HFFc6 (cell line): Measurements from ENCODE around the gene CDC42SE1. TPM values are rescaled to one million over a fixed set of nuclear protein-coding genes. Genes with fewer than 3 reads are reported as not detected.

ENCODE experiments used
- DNase-seq: peaks from one replicate; pipeline ENCODE4 v3.0.0-alpha.2; 2018
- H3K27ac Mint-ChIP-seq: 2 replicates; pipeline ENCODE4 v1.8.0; 2020; ENCODE audit warnings: mild to moderate bottlenecking, mixed read lengths
- H3K27me3 Mint-ChIP-seq: 2 replicates; pipeline ENCODE4 v1.8.0; 2021; ENCODE audit warnings: mild to moderate bottlenecking, moderate library complexity, mixed read lengths; ENCODE audit not compliant: insufficient read depth
- H3K36me3 Mint-ChIP-seq: 2 replicates; pipeline ENCODE4 v1.8.0; 2021; ENCODE audit warnings: low read depth, mixed read lengths
- H3K4me1 Mint-ChIP-seq: 2 replicates; pipeline ENCODE4 v1.8.0; 2020; ENCODE audit warnings: low read depth, mixed read lengths
- H3K4me3 Mint-ChIP-seq: 2 replicates; pipeline ENCODE4 v1.8.0; 2020; ENCODE audit warnings: mild to moderate bottlenecking, moderate library complexity, mixed read lengths
- H3K9me3 Mint-ChIP-seq: 2 replicates; pipeline ENCODE4 v1.8.0; 2020; ENCODE audit warnings: mild to moderate bottlenecking, mixed read lengths
- total RNA-seq, 6 experiments: library from RNA; stranded (reverse); fragmentation: NEBNext Ultra II Directional; extraction: Animal tissue kit (Norgen Biotek cat#: 25700); gene quantifications; 2 replicates in 1 of 6; 3 replicates in 5 of 6; pipeline ENCODE4 v1.2.3, GENCODE V29; 2021
- TF ChIP-seq, protein P1 (sequence below): fragments of 200-600 bp; sonication (generic); IDR thresholded peaks from 2 replicates; pipeline ENCODE4 v1.5.0; 2021; ENCODE audit warnings: antibody characterized with exemption, mild to moderate bottlenecking

Gene CDC42SE1
- total RNA-seq, 6 experiments from 2014 or later = 63.2 to 75.1 (median 68.3) TPM

DNA sequence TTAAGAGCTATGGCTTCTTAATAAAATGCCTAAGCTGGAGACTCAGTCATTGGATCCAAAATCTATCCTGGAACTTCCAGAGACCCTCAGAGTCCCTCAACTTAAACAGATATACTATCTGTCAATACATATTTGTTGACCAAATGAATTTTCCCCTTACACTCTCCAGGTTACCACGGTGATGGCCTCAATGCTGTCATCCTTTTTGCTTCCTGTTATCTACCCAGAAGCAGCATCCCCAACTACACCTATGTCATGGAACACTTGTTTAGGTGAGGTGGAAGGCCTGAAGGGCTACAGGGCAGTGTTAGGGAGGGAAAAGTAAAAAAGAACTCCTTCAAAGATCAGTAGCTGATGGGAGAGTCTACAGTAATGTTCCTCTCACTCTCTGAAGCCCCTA, 16.3 kb downstream of the CDC42SE1 start:
- Mint-ChIP-seq H3K9me3 (no peaks in the 10 kb centered on the region), H3K36me3 (no peaks in the 10 kb centered on the region), H3K4me3 (no peak overlapping the region), H3K27me3 (no peaks in the 10 kb centered on the region; the same call in 1 of the 2 replicates), H3K27ac (no peak overlapping the region), H3K4me1 (peaks cover 15% of the 10 kb centered on the region)
- DNase-seq = no peak
- TF ChIP-seq, protein P1, sequence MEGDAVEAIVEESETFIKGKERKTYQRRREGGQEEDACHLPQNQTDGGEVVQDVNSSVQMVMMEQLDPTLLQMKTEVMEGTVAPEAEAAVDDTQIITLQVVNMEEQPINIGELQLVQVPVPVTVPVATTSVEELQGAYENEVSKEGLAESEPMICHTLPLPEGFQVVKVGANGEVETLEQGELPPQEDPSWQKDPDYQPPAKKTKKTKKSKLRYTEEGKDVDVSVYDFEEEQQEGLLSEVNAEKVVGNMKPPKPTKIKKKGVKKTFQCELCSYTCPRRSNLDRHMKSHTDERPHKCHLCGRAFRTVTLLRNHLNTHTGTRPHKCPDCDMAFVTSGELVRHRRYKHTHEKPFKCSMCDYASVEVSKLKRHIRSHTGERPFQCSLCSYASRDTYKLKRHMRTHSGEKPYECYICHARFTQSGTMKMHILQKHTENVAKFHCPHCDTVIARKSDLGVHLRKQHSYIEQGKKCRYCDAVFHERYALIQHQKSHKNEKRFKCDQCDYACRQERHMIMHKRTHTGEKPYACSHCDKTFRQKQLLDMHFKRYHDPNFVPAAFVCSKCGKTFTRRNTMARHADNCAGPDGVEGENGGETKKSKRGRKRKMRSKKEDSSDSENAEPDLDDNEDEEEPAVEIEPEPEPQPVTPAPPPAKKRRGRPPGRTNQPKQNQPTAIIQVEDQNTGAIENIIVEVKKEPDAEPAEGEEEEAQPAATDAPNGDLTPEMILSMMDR = no peak

DNA sequence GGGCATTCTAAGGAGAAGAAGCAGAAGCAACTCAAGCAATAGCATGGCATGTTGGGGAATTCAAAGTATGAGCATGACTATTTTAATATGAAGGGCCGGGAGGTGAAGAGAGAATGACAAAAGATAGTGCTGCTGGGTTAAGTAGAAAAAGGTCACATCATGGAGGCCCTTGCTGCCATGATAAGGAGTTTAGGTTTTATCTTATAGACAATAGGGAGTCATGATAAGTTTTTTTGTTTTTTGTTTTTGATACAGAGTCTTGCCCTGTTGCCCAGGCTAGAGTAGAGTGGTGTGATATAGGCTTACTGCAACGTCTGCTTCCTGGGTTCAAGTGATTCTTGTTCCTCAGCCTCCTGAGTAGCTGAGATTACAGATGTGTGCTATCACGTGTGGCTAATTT, 19.9 kb downstream of the CDC42SE1 start:
- Mint-ChIP-seq H3K27me3 (peaks cover 3% of the 10 kb centered on the region), H3K9me3 (no peaks in the 10 kb centered on the region), H3K36me3 (peaks cover 6% of the 10 kb centered on the region), H3K4me1 (peaks cover under 1% of the 10 kb centered on the region; the same call in 1 of the 2 replicates), H3K4me3 (no peak overlapping the region), H3K27ac (no peak overlapping the region)
- DNase-seq = no peak
- TF ChIP-seq, protein P1 = no peak

DNA sequence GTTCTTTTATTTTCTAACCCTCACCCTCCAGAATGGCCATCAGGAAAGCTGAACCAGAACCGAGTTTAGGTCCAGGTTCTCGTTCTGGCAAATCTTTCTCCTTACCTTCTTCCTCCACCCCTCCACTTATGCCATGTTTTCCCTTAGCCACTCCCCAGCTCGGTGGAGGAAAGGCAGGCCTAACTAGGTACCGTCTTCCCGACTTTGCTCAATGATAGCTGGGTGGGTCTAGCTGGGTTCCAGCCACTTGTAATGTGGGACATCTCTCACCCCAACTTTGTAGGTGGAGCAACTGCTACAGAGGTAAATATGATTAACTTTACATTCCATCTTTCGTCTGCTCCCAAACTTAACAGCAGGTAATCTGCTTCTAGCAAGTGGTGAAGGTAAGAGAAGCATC, 22.4 kb downstream of the CDC42SE1 start:
- Mint-ChIP-seq H3K36me3 (peaks cover 13% of the 10 kb centered on the region), H3K27ac (no peak overlapping the region), H3K9me3 (no peaks in the 10 kb centered on the region)

DNA sequence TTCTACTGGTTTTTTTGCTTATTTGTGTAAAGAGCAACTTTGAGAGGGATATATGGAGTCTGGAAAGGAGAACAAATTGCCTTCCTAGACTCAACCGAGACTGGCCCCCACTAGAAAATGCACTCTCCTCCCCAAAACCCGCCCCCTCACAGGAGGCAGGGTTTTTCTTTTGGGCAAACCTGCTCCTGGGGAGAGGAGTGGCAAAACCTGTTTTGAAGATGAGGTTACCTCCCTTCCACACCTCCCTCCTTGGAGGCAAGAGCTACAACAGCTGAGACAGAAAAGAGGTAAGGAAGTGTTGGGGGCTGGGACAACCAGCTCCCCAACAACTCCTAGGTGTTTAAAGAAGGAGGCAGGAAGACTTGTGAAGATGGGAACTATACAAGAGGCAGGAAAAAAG, 23.1 kb downstream of the CDC42SE1 start, which contains the start of gene BNIPL:
TSS of gene BNIPL (plus strand) at position 231 of the 400 bp plus-strand sequence. CDS start at position 371, 140 bp downstream.
- Mint-ChIP-seq H3K27ac (no peak within 1 kb of the TSS), H3K4me3 (no peak within 1 kb of the TSS), H3K9me3 (no peaks in the 10 kb centered on the region), H3K4me1 (peaks cover 11% of the 10 kb centered on the region), H3K27me3 (peaks cover 3% of the 10 kb centered on the region), H3K36me3 (peaks cover 13% of the 10 kb centered on the region)
- TF ChIP-seq, protein P1 = no peak
- no peak for DNase-seq

More for the DNA sequence above, 22.4 kb downstream of the CDC42SE1 start:
- TF ChIP-seq, protein P1 = no peak
- Mint-ChIP-seq H3K4me3 (no peak overlapping the region), H3K27me3 (peaks cover 3% of the 10 kb centered on the region), H3K4me1 (peaks cover 11% of the 10 kb centered on the region)
- DNase-seq = no peak

DNA sequence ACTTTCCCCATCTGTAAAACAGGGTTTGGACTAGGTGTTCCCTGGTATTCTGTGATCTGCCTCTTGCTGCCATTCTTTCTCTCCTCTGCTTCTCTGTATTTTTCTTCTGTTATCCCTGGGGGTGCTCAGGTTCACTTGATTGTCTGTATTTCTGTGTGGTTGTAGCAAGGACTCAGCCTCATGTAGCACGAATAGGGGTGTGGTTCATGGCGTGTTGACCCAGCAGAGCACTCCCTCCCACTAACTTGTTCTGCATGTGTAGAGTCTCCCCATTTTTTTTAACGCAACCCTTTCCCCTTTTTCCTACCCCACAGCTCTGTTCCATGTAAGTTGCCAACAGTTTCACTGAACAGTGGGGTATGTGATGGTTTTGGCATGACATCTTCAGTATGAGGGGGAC, 24.3 kb downstream of the CDC42SE1 start:
- H3K4me3 Mint-ChIP-seq = no peak overlapping the region
- DNase-seq = no peak
- TF ChIP-seq, protein P1 = no peak
- no peaks in the 10 kb centered on the region for H3K9me3 Mint-ChIP-seq
- H3K4me1 Mint-ChIP-seq = peaks cover 11% of the 10 kb centered on the region
- no peak overlapping the region for H3K27ac Mint-ChIP-seq
- H3K36me3 Mint-ChIP-seq = peaks cover 13% of the 10 kb centered on the region
- H3K27me3 Mint-ChIP-seq = peaks cover 3% of the 10 kb centered on the region

DNA sequence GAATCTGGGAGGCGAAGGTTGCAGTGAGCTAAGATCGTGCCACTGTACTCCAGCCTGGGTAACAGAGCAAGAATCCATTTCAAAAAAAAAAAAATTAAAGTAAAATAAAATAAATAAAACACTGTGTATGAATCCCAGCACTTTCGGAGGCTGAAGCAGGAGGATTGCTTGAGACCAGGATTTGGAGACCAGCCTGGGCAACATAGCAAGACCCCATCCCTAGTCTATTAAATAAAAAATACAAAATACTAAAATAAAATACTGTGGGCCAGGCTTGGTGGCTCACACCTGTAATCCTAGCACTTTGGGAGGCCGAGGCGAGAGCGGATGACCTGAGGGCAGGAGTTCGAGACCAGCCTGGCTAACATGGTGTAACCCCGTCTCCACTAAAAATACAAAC, 27.3 kb downstream of the CDC42SE1 start:
- Mint-ChIP-seq H3K27ac (no peak overlapping the region), H3K4me1 (peaks cover 11% of the 10 kb centered on the region), H3K27me3 (peaks cover 3% of the 10 kb centered on the region), H3K9me3 (no peaks in the 10 kb centered on the region), H3K36me3 (peaks cover 19% of the 10 kb centered on the region), H3K4me3 (no peak overlapping the region)
- no peak for DNase-seq
- TF ChIP-seq, protein P1 = no peak
